Memory B cell (primary cell): ENCODE measurements around the gene SSH3.
A peak's percentile ranks its signal among the peaks of the same experiment; 100 is the strongest.

Experiments used
- ATAC-seq: fragments of 150-1000 bp; cut with Tn5 transposase; 2 replicates; pipeline ENCODE4 v1.10.0; 2021; ENCODE audit warnings: low read depth, mild to moderate bottlenecking, moderate library complexity
- DNase-seq, 2 donors: peaks; one replicate each; pipeline ENCODE4 v3.0.0; 2022; ENCODE audit warnings: low spot score in 2 of 2
- H3K27ac Mint-ChIP-seq: one replicate; pipeline ENCODE4 v1.8.0; 2022; ENCODE audit warnings: mild to moderate bottlenecking, moderate library complexity, mixed read lengths
- H3K27me3 Mint-ChIP-seq: one replicate; pipeline ENCODE4 v1.8.0; 2022; ENCODE audit warnings: mixed read lengths
- H3K36me3 Mint-ChIP-seq: one replicate; pipeline ENCODE4 v1.8.0; 2022; ENCODE audit warnings: mild to moderate bottlenecking, mixed read lengths
- H3K4me1 Mint-ChIP-seq: one replicate; pipeline ENCODE4 v1.8.0; 2022; ENCODE audit warnings: mixed read lengths
- H3K4me3 Mint-ChIP-seq: one replicate; pipeline ENCODE4 v1.8.0; 2022; ENCODE audit warnings: mild to moderate bottlenecking, moderate library complexity, mixed read lengths
- H3K9me3 Mint-ChIP-seq: one replicate; pipeline ENCODE4 v1.8.0; 2022; ENCODE audit warnings: mixed read lengths

Gene SSH3

DNA sequence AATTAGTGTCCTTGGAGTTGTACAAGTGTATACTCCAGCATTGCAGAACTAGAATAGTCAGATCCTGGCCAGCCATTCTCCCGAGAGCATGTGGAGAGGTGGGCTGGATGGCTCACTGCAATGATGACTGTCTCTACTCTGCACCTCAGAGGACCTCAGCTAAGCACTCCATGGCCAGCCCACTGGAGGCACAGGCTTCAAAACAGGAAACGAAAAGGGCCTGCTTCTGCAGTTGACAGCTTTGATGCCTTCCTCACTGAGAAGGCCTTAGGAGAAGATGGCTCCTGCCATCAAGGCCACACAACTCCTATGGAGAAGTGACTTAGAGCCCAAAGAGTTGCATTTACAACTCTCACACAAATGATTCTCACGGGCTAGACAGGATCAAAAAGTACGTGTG lies 40.9 kb downstream of the SSH3 start:
- ATAC-seq (peak; percentile 69), DNase-seq (no peak)
- Mint-ChIP-seq H3K4me1 (peaks cover 33% of the 10 kb centered on the region), H3K9me3 (no peaks in the 10 kb centered on the region), H3K4me3 (peak overlapping the region; percentile 48), H3K27me3 (no peaks in the 10 kb centered on the region), H3K27ac (peak overlapping the region; percentile 43), H3K36me3 (no peaks in the 10 kb centered on the region)

GRCh38 chr11:67345247-67345919 lies 42.1 kb downstream of the SSH3 start:
- Mint-ChIP-seq H3K27me3 (no peaks in the 10 kb centered on the region), H3K4me1 (peaks cover 43% of the 10 kb centered on the region), H3K4me3 (no peak overlapping the region), H3K27ac (no peak overlapping the region), H3K36me3 (no peaks in the 10 kb centered on the region), H3K9me3 (no peaks in the 10 kb centered on the region)
- DNase-seq (no peak), ATAC-seq (peak; percentile 50)

DNA sequence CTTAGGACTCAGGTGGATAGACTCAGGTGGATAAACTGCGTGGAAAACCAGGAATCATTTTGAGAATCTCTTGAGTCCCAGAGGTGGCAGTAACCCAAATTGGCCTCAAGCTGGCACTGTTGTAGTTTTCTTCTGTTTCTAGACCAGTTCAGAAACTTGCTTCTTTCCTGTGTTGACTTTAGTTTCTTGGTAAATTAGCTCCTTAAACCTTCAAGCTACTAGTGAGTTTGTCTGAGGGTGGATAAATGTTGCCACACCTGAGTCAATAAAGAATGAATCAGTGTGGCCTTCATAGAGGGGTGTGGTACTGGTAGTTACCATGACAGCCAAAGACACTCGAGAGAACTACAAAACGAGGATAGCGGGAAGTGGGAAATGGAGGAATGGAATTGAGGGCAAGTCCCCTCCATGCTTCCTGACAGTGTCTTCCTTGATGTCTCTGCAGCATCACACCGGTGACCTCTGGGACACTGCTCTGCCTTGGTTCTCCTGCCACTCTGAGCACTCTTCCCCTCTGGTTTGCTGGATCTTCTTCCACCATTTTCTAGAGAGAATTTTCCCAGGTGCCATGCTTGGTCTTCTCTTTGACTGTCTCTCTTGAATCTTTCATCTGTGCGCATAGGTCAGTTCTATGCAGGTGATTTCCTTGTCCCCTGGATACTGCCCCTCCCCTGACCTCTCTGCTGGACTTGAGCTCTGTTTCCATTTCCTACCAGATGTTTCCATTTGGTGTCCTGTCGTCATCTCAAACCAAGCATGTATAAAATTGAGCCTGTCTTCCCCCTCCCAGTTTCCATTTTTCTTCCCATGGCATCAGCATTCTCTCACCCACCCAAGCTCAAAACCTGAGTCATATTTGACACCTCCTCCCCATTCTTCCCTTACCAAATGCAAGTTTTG lies 42.8 kb downstream of the SSH3 start:
- Mint-ChIP-seq H3K27ac (no peak overlapping the region), H3K27me3 (no peaks in the 10 kb centered on the region), H3K4me1 (peaks cover 43% of the 10 kb centered on the region), H3K9me3 (no peaks in the 10 kb centered on the region), H3K4me3 (no peak overlapping the region), H3K36me3 (peaks cover under 1% of the 10 kb centered on the region)
- DNase-seq (no peak), ATAC-seq (peak; percentile 54)

GRCh38 chr11:67347964-67348749 lies 44.8 kb downstream of the SSH3 start:
- DNase-seq, result no peak
- peaks cover 45% of the 10 kb centered on the region for H3K4me1 Mint-ChIP-seq
- no peaks in the 10 kb centered on the region for H3K27me3 Mint-ChIP-seq
- peak overlapping the region; percentile 11 for H3K27ac Mint-ChIP-seq
- H3K9me3 Mint-ChIP-seq, result no peaks in the 10 kb centered on the region
- no peak overlapping the region for H3K4me3 Mint-ChIP-seq
- peaks cover 1% of the 10 kb centered on the region for H3K36me3 Mint-ChIP-seq
- ATAC-seq, result no peak

DNA sequence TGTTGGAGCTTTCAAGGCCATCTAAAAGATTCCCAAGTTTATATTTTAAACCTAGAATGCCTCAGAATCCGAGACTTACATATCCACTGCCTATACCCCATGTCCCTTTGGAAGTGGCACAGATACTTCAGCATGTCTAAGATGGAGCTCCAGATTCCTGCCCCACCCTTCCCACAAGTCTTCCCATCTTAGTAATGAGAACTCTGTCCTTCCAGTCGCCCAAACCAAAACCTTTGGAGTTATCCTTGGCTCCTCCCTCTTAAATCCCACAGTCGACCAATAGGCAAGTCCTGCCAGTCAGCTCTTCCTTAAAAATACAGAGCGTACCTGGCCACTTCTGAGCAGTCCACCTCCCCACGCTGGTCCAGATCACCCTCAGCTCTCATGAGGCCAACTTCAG lies 45.7 kb downstream of the SSH3 start:
- Mint-ChIP-seq H3K27me3 (no peaks in the 10 kb centered on the region), H3K27ac (peak overlapping the region; percentile 58), H3K4me3 (no peak overlapping the region), H3K36me3 (peaks cover 1% of the 10 kb centered on the region), H3K4me1 (peaks cover 49% of the 10 kb centered on the region), H3K9me3 (no peaks in the 10 kb centered on the region)
- DNase-seq (no peak), ATAC-seq (no peak)

GRCh38 chr11:67349457-67349856 lies 46.1 kb downstream of the SSH3 start:
- Mint-ChIP-seq H3K4me1 (peaks cover 50% of the 10 kb centered on the region), H3K36me3 (peaks cover 1% of the 10 kb centered on the region), H3K27ac (peak overlapping the region; percentile 58), H3K4me3 (peak overlapping the region; percentile 56), H3K9me3 (no peaks in the 10 kb centered on the region), H3K27me3 (no peaks in the 10 kb centered on the region)
- DNase-seq (no peak), ATAC-seq (no peak)

DNA sequence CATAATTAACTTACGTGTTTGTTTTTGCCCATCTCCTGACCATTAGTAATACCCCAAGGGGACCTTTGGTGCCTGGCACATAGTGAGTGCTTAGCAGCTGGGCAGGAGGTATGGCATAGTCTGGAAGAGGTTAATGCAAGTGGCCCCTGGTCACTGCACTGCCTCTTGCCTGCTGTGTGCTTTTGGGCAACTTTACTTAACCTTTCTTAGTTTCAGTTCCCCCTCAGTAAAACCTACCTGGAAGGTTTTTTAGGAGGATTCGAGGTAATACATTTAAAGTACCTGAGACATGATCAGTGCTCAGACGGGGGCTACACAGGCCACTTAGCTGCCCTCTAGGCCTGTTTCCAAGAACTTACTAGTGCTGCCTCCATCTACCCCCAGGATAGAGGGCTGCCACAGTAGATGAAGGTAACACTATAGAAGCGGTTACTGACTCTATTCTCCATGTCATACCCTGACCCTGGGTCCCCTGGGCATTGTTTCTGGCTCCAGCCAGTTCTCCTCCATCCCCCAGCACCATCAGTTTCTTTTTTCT lies 46.7 kb downstream of the SSH3 start:
- peaks cover 1% of the 10 kb centered on the region for H3K36me3 Mint-ChIP-seq
- DNase-seq (no peak), ATAC-seq (no peak)
- H3K9me3 Mint-ChIP-seq, result no peaks in the 10 kb centered on the region
- H3K4me3 Mint-ChIP-seq, result peak overlapping the region; percentile 56
- peak overlapping the region; percentile 58 for H3K27ac Mint-ChIP-seq
- peaks cover 52% of the 10 kb centered on the region for H3K4me1 Mint-ChIP-seq
- no peaks in the 10 kb centered on the region for H3K27me3 Mint-ChIP-seq

GRCh38 chr11:67351275-67352005 lies 48.1 kb downstream of the SSH3 start:
- H3K27me3 Mint-ChIP-seq, result no peaks in the 10 kb centered on the region
- ATAC-seq, result no peak
- peak overlapping the region; percentile 77 for H3K4me3 Mint-ChIP-seq
- H3K4me1 Mint-ChIP-seq, result peaks cover 51% of the 10 kb centered on the region
- peak; percentile 59 to 63 for DNase-seq
- H3K36me3 Mint-ChIP-seq, result peaks cover 1% of the 10 kb centered on the region
- no peaks in the 10 kb centered on the region for H3K9me3 Mint-ChIP-seq
- H3K27ac Mint-ChIP-seq, result peak overlapping the region; percentile 48

DNA sequence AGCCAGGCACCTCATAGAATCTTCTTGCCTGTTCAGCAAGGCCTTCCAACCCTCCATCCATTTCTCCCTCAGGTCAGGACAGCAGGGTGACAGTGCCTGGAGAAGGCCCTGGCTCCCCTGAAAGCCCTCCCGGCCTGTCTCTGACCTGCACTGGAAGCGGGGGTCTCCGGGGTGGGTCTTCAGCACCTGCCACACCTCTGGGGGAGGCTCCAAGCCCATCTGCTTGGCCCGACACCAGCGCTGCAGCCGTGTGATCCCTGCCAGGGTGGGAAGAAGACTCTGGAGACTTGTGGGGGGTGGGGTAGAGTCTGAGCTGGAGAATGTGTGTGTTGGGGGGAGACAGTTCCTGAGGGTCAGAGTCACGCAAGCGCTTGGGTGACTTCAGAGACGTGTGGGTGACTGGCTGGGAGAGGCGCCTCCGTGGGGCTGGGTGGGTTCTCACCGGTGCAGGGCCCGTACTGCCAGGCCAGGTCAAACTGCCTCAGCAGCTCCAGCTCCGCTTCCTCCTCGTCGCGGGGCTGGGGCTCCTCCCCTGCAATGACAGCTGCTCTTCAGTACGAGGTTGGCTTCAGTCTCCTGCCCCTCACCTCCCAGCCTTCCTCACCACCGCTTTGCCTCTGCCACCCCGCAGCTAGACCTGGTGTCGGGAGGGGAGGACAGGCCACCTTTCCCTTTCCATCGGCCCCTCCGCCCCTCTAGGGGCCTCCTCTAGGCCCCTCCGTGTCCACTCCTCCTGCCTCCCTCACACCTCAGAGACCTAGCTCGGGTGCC lies 49.4 kb downstream of the SSH3 start:
- Mint-ChIP-seq H3K27ac (peak overlapping the region; percentile 97), H3K9me3 (no peaks in the 10 kb centered on the region), H3K4me3 (peak overlapping the region; percentile 91), H3K27me3 (no peaks in the 10 kb centered on the region), H3K36me3 (peaks cover 1% of the 10 kb centered on the region), H3K4me1 (peaks cover 61% of the 10 kb centered on the region)
- peak; percentile 47 for ATAC-seq
- peak in 1 of 2 donors; percentile 74 for DNase-seq

DNA sequence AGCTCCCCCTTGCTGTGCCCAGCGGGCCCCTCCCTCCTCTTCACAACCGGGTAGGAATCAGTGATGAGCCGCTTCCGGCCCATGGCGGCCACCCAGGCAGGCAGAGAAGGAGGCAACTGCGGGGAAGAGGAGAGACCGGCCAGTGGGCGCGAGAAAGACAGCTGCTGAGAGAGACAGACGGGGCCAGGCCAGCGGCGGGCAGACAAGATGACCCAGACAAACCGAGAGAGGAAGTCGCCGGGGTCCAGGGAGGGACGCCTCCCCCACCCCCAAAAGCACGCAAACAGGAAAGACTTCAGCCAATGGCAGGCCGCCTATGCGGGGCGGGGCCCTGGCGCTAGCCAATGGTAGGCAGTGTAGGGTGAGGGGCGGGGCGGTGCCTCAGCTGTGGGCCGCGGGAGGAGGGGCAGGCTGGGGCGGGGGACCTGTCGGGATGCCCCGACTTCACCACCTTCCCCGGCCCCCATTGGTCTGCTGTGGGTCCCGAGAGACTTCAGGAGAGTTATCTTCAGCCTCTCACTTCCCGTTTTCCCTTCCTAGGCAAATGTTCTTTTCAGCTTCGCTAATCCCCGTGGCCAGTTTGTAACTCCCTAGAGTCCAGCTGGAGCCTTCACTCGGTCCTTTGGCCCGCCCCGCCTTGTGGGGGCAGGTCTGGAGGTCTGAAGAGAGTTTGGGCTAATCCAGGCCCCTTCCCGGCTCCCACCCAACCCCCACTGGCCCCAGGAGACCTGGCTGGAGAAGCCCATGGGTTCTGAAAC lies 50.2 kb downstream of the SSH3 start, which contains the start of gene POLD4:
Gene POLD4, minus strand, starts transcription at position 230 of the 758 bp plus-strand sequence. Its CDS starts 147 bp downstream, at position 83.
- H3K36me3 Mint-ChIP-seq, result peaks cover 1% of the 10 kb centered on the region
- no peaks in the 10 kb centered on the region for H3K9me3 Mint-ChIP-seq
- DNase-seq (peak; percentile 91 to 93), ATAC-seq (peak; percentile 81)
- no peaks in the 10 kb centered on the region for H3K27me3 Mint-ChIP-seq
- peak within 1 kb of the TSS; percentile 97 for H3K27ac Mint-ChIP-seq
- peak within 1 kb of the TSS; percentile 91 for H3K4me3 Mint-ChIP-seq
- peaks cover 65% of the 10 kb centered on the region for H3K4me1 Mint-ChIP-seq

- DNase-seq (peak in 1 of 2 donors; percentile 23), ATAC-seq (peak; percentile 7)
- Mint-ChIP-seq H3K27me3 (no peaks in the 10 kb centered on the region), H3K9me3 (no peaks in the 10 kb centered on the region), H3K4me3 (peak overlapping the region; percentile 91), H3K36me3 (peaks cover 1% of the 10 kb centered on the region), H3K27ac (peak overlapping the region; percentile 97), H3K4me1 (peaks cover 61% of the 10 kb centered on the region)
These were observed 51.0 kb downstream of the SSH3 start for GRCh38 chr11:67354075-67355022.
